SK-N-SH (cell line): ENCODE measurements around the gene EXOC4. TPM values are rescaled to one million over a fixed set of nuclear protein-coding genes. Genes with fewer than 3 reads are reported as not detected.

Experiments
- CTCF ChIA-PET: fragments of 300-600, 350-600 bp; formaldehyde crosslinking; extraction: SDS; loops from one replicate; lab custom pipeline; 2021; lab: Yijun Ruan, JAX
- POLR2A ChIA-PET: fragments of 350-600 bp; sonication (Branson Sonifier 250); formaldehyde crosslinking; extraction: SDS; loops from one replicate; lab custom pipeline; 2020; ENCODE audit warnings: antibody characterized with exemption, inconsistent platforms; lab: Yijun Ruan, JAX
- DNase-seq: peaks from one replicate; pipeline ENCODE4 v3.0.0; 2012
- H2AFZ ChIP-seq: fragments of 200-600 bp; sonication (generic); 2 replicates; pipeline ENCODE4 v1.8.1; 2016; ENCODE audit warnings: antibody characterized with exemption, mild to moderate bottlenecking, low read depth
- H3F3A ChIP-seq: fragments of 200-600 bp; sonication (generic); replicated peaks from 2 replicates; pipeline ENCODE3; 2016; ENCODE audit warnings: antibody characterized with exemption, mild to moderate bottlenecking; ENCODE audit not compliant: insufficient read depth
- H3K27ac ChIP-seq, 2 experiments: fragments of 200-500 bp in 1 of 2; fragments of 200-600 bp in 1 of 2; sonication (Bioruptor generic) in 1 of 2; sonication (generic), shearing (Covaris generic) in 1 of 2; 2 replicates each; pipeline versions ENCODE4 v1.5.1 to v1.6.1; 2014 to 2016; ENCODE audit warnings: low read depth in 2 of 2, inconsistent platforms in 1 of 2, low read length in 1 of 2, mild to moderate bottlenecking in 1 of 2, mixed read lengths in 1 of 2
- H3K27me3 ChIP-seq: fragments of 200-600 bp; sonication (generic), shearing (Covaris generic); 2 replicates; pipeline ENCODE4 v1.6.1; 2016; ENCODE audit warnings: mixed run types; ENCODE audit not compliant: insufficient read depth
- H3K36me3 ChIP-seq, 2 experiments: fragments of 200-500 bp in 1 of 2; fragments of 200-600 bp in 1 of 2; sonication (Bioruptor generic) in 1 of 2; sonication (generic) in 1 of 2; replicated peaks in 1 of 2; 2 replicates each; pipeline versions ENCODE3 to v1.5.1; 2014 to 2016; ENCODE audit warnings: low read length in 1 of 2, mild to moderate bottlenecking in 1 of 2; ENCODE audit not compliant: insufficient read depth in 2 of 2, control insufficient read depth in 1 of 2
- H3K4me1 ChIP-seq, 2 experiments: fragments of 200-500 bp in 1 of 2; fragments of 200-600 bp in 1 of 2; sonication (Bioruptor generic) in 1 of 2; sonication (generic), shearing (Covaris generic) in 1 of 2; 2 replicates each; pipeline versions ENCODE4 v1.5.1 to v1.6.1; 2014 to 2016; ENCODE audit warnings: low read depth in 1 of 2, low read length in 1 of 2, mixed run types in 1 of 2; ENCODE audit not compliant: insufficient read depth in 2 of 2, control insufficient read depth in 1 of 2
- H3K4me2 ChIP-seq: fragments of 200-600 bp; sonication (generic), shearing (Covaris generic); 2 replicates; pipeline ENCODE4 v1.6.1; 2017; ENCODE audit warnings: mixed run types
- H3K4me3 ChIP-seq, 2 experiments: fragments of 200-500 bp in 1 of 2; fragments of 200-600 bp in 1 of 2; sonication (Bioruptor generic) in 1 of 2; sonication (generic), shearing (Covaris generic) in 1 of 2; 2 replicates each; pipeline versions ENCODE4 v1.5.1 to v1.8.1; 2014 to 2016; ENCODE audit warnings: low read depth in 2 of 2, inconsistent platforms in 1 of 2, low read length in 1 of 2, mild to moderate bottlenecking in 1 of 2, mixed read lengths in 1 of 2, moderate library complexity in 1 of 2
- H3K79me2 ChIP-seq: fragments of 200-600 bp; sonication (generic); 2 replicates; pipeline ENCODE4 v1.8.1; 2017; ENCODE audit warnings: mild to moderate bottlenecking; ENCODE audit not compliant: insufficient read depth
- H3K9ac ChIP-seq: fragments of 200-600 bp; sonication (generic); 2 replicates; pipeline ENCODE4 v1.6.1; 2017; ENCODE audit warnings: mixed run types
- H3K9me2 ChIP-seq: fragments of 200-600 bp; sonication (generic); 2 replicates; pipeline ENCODE4 v1.6.1; 2017; ENCODE audit warnings: mixed run types
- H3K9me3 ChIP-seq: fragments of 200-600 bp; sonication (generic); 2 replicates; pipeline ENCODE4 v1.6.1; 2017; ENCODE audit warnings: mixed run types, mild to moderate bottlenecking, moderate library complexity
- H4K20me1 ChIP-seq: fragments of 200-600 bp; sonication (generic); 2 replicates; pipeline ENCODE4 v1.6.1; 2017; ENCODE audit warnings: mild to moderate bottlenecking, mixed run types; ENCODE audit not compliant: insufficient read depth
- CHD2 ChIP-seq: fragments of 150-350 bp; IDR thresholded peaks from 2 replicates; pipeline ENCODE4 v1.6.1; 2018; ENCODE audit warnings: low read length; ENCODE audit not compliant: partially characterized antibody
- EP300 ChIP-seq, 2 experiments: IDR thresholded peaks; 2 replicates each; pipeline versions ENCODE4 v1.4.0 to v1.6.1; 2012; ENCODE audit warnings: borderline replicate concordance in 1 of 2, low read depth in 1 of 2, low read length in 1 of 2
- EZH2phosphoT487 ChIP-seq: fragments of 200-600 bp; sonication (generic); IDR thresholded peaks from 2 replicates; pipeline ENCODE4 v1.6.1; 2017; ENCODE audit warnings: low read depth, mixed run types, mild to moderate bottlenecking, antibody characterized with exemption, moderate library complexity, borderline replicate concordance
- FOSL2 ChIP-seq: IDR thresholded peaks from 2 replicates; pipeline ENCODE4 v1.4.0; 2012; ENCODE audit warnings: low read depth, mild to moderate bottlenecking, moderate library complexity, borderline replicate concordance
- FOXJ3 ChIP-seq: sonication (generic); formaldehyde crosslinking; IDR thresholded peaks from 2 replicates; pipeline ENCODE4 v1.5.1; 2020; ENCODE audit warnings: mild to moderate bottlenecking, missing genetic modification reagents
- GABPA ChIP-seq: IDR thresholded peaks from 2 replicates; pipeline ENCODE4 v1.4.0; 2012; ENCODE audit warnings: low read depth, mild to moderate bottlenecking
- MEF2A ChIP-seq: IDR thresholded peaks from 2 replicates; pipeline ENCODE4 v1.4.0; 2012; ENCODE audit warnings: low read depth, borderline replicate concordance
- NFIC ChIP-seq: IDR thresholded peaks from 2 replicates; pipeline ENCODE4 v1.4.0; 2012; ENCODE audit warnings: borderline replicate concordance
- NRF1 ChIP-seq: IDR thresholded peaks from 2 replicates; pipeline ENCODE4 v1.6.1; 2012; ENCODE audit warnings: low read depth, mild to moderate bottlenecking, low read length
- PBX3 ChIP-seq: IDR thresholded peaks from 2 replicates; pipeline ENCODE4; 2012
- RAD21 ChIP-seq: IDR thresholded peaks from 2 replicates; pipeline ENCODE4 v1.6.1; 2012; ENCODE audit warnings: mild to moderate bottlenecking, low read length
- RFX5 ChIP-seq: IDR thresholded peaks from 2 replicates; pipeline ENCODE4 v1.6.1; 2012; ENCODE audit warnings: mild to moderate bottlenecking, improper control_type of control experiment, low read length
- RXRA ChIP-seq: IDR thresholded peaks from 2 replicates; pipeline ENCODE4 v1.4.0; 2012; ENCODE audit warnings: low read depth, mild to moderate bottlenecking, borderline replicate concordance
- TCF12 ChIP-seq: IDR thresholded peaks from 2 replicates; pipeline ENCODE4 v1.4.0; 2012
- TEAD4 ChIP-seq: IDR thresholded peaks from 2 replicates; pipeline ENCODE4 v1.4.0; 2012; ENCODE audit warnings: mild to moderate bottlenecking, borderline replicate concordance; ENCODE audit not compliant: insufficient read depth
- USF1 ChIP-seq: IDR thresholded peaks from 2 replicates; pipeline ENCODE4 v1.4.0; 2012; ENCODE audit warnings: low read depth, borderline replicate concordance
- YY1 ChIP-seq: IDR thresholded peaks from 2 replicates; pipeline ENCODE4 v1.4.0; 2012; ENCODE audit warnings: low read depth, mild to moderate bottlenecking
- WGBS: methylation state at CpG from one replicate; pipeline ENCODE4 v1.1.6; 2017; ENCODE audit warnings: low lambda C conversion rate; 5-methylcytosine and 5-hydroxymethylcytosine counted together
- polyA plus RNA-seq, 3 experiments: library from polyadenylated mRNA; depleted of rRNA; stranded (reverse); fragments of >200 nt; gene quantifications; 2 replicates each; pipeline ENCODE4 v1.2.3, GENCODE V29; 2012
- TF ChIP-seq, protein P1 (sequence below): IDR thresholded peaks from 2 replicates; pipeline ENCODE4 v1.4.0; 2012; ENCODE audit warnings: low read depth, borderline replicate concordance
- TF ChIP-seq, protein P2 (sequence below): fragments of 150-350 bp; IDR thresholded peaks from 2 replicates; pipeline ENCODE4 v1.6.1; 2016; ENCODE audit warnings: mild to moderate bottlenecking, low read depth, low read length

Gene EXOC4
- polyA plus RNA-seq, 1 of the 3 experiments (the other 2 are of a cell fraction) = 37.3 TPM

GRCh38 chr7:134086998-134087735 lies 834.3 kb downstream of the EXOC4 start:
- Histone ChIP-seq H3K27me3 (no peaks in the 10 kb centered on the region), H3K4me2 (no peak overlapping the region), H3K9me2 (no peaks in the 10 kb centered on the region), H3K27ac (no peak overlapping the region), H3K4me1 (peaks cover 0 to 6% of the 10 kb centered on the region in 2 experiments; a peak in 1 of 4 replicates), H3K9ac (no peak overlapping the region), H3K9me3 (peaks cover 26% of the 10 kb centered on the region), H2AFZ (no peak overlapping the region), H3K4me3 (no peak overlapping the region), H3K79me2 (no peaks in the 10 kb centered on the region), H3K36me3 (peaks cover 0 to 2% of the 10 kb centered on the region in 2 experiments), H4K20me1 (no peaks in the 10 kb centered on the region), H3F3A (no peaks in the 10 kb centered on the region)
- 41% methylated on average over 2 of the region's 2 CpGs for WGBS
- CTCF ChIA-PET = interaction anchor here (1.5 to 1.7 kb wide), 2 partner anchors 20 to 54 kb away, joined by 3 read pairs; no protein-coding TSS in a partner anchor
- TF ChIP-seq FOXJ3 (CRISPR knock-in tag) (no peak), TCF12 (no peak), GABPA (no peak), RFX5 (no peak), PBX3 (no peak), YY1 (no peak), EZH2phosphoT487 (no peak), USF1 (no peak), RAD21 (no peak), CHD2 (no peak), EP300 (IDR thresholded peaks at IDR 0.05; ENCODE audit: borderline replicate concordance in 1 of 2, low read depth in 1 of 2, low read length in 1 of 2) (no peak), FOSL2 (no peak), RXRA (no peak), MEF2A (no peak), NFIC (no peak), TEAD4 (no peak), NRF1 (no peak)
- TF ChIP-seq, protein P1, sequence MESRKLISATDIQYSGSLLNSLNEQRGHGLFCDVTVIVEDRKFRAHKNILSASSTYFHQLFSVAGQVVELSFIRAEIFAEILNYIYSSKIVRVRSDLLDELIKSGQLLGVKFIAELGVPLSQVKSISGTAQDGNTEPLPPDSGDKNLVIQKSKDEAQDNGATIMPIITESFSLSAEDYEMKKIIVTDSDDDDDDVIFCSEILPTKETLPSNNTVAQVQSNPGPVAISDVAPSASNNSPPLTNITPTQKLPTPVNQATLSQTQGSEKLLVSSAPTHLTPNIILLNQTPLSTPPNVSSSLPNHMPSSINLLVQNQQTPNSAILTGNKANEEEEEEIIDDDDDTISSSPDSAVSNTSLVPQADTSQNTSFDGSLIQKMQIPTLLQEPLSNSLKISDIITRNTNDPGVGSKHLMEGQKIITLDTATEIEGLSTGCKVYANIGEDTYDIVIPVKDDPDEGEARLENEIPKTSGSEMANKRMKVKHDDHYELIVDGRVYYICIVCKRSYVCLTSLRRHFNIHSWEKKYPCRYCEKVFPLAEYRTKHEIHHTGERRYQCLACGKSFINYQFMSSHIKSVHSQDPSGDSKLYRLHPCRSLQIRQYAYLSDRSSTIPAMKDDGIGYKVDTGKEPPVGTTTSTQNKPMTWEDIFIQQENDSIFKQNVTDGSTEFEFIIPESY = no peak
- TF ChIP-seq, protein P2, sequence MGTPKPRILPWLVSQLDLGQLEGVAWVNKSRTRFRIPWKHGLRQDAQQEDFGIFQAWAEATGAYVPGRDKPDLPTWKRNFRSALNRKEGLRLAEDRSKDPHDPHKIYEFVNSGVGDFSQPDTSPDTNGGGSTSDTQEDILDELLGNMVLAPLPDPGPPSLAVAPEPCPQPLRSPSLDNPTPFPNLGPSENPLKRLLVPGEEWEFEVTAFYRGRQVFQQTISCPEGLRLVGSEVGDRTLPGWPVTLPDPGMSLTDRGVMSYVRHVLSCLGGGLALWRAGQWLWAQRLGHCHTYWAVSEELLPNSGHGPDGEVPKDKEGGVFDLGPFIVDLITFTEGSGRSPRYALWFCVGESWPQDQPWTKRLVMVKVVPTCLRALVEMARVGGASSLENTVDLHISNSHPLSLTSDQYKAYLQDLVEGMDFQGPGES = no peak
- POLR2A ChIA-PET = no interaction called here
- no peak for DNase-seq
